ENCODE data around the gene GALNTL6.

DNA sequence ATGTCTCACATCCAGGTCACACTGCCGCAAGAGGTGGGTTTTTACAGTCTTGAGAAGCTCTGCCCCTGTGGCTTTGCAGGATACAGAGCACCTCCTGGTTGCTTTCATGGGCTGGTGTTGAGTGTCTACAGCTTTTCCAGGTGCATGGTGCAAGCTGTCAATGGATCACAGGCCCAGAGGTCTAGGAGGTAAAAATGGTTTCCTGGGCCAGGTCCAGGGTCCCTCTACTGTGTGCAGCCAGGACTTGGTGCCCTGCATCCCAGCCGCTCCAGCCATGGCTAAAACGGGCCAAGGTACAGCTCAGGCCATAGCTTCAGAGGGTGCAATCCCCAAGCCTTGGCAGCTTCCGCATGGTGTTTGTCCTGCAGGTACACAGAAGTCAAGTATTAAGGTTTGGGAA, 921.4 kb downstream of the GALNTL6 start:
- TF ChIP-seq, protein P1, sequence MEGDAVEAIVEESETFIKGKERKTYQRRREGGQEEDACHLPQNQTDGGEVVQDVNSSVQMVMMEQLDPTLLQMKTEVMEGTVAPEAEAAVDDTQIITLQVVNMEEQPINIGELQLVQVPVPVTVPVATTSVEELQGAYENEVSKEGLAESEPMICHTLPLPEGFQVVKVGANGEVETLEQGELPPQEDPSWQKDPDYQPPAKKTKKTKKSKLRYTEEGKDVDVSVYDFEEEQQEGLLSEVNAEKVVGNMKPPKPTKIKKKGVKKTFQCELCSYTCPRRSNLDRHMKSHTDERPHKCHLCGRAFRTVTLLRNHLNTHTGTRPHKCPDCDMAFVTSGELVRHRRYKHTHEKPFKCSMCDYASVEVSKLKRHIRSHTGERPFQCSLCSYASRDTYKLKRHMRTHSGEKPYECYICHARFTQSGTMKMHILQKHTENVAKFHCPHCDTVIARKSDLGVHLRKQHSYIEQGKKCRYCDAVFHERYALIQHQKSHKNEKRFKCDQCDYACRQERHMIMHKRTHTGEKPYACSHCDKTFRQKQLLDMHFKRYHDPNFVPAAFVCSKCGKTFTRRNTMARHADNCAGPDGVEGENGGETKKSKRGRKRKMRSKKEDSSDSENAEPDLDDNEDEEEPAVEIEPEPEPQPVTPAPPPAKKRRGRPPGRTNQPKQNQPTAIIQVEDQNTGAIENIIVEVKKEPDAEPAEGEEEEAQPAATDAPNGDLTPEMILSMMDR (conservative IDR thresholded peaks at IDR 0.05; ENCODE audit: low read depth, low read length), result no peak
- TF ChIP-seq, protein P2, sequence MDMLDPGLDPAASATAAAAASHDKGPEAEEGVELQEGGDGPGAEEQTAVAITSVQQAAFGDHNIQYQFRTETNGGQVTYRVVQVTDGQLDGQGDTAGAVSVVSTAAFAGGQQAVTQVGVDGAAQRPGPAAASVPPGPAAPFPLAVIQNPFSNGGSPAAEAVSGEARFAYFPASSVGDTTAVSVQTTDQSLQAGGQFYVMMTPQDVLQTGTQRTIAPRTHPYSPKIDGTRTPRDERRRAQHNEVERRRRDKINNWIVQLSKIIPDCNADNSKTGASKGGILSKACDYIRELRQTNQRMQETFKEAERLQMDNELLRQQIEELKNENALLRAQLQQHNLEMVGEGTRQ (IDR thresholded peaks at IDR 0.05; ENCODE audit: low read depth, low read length), result no peak
